Nephron progenitor cell (in vitro differentiated cells): ENCODE data around the gene CDC42SE1.

Experiments
- DNase-seq: peaks from one replicate; pipeline ENCODE4 v3.0.0; 2021
- H3K27ac Mint-ChIP-seq: 2 replicates; pipeline ENCODE4 v1.8.0; 2021; ENCODE audit warnings: mild to moderate bottlenecking, moderate library complexity, mixed read lengths
- H3K27me3 Mint-ChIP-seq: 2 replicates; pipeline ENCODE4 v1.8.0; 2021; ENCODE audit warnings: mild to moderate bottlenecking, low read depth, mixed read lengths; ENCODE audit not compliant: poor library complexity
- H3K36me3 Mint-ChIP-seq: 2 replicates; pipeline ENCODE4 v1.8.0; 2021; ENCODE audit warnings: low read depth, mixed read lengths
- H3K4me1 Mint-ChIP-seq: 2 replicates; pipeline ENCODE4 v1.8.0; 2021; ENCODE audit warnings: mixed read lengths
- H3K4me3 Mint-ChIP-seq: 2 replicates; pipeline ENCODE4 v1.8.0; 2021; ENCODE audit warnings: mild to moderate bottlenecking, moderate library complexity, mixed read lengths
- H3K9me3 Mint-ChIP-seq: 2 replicates; pipeline ENCODE4 v1.8.0; 2021; ENCODE audit warnings: mild to moderate bottlenecking, moderate library complexity, mixed read lengths
- TF ChIP-seq, protein P1 (sequence below): fragments of 200-600 bp; sonication (generic); IDR thresholded peaks from 2 replicates; pipeline ENCODE4 v1.5.0; 2021; ENCODE audit warnings: antibody characterized with exemption

CDC42SE1 gene

GRCh38 chr1:151058692-151059091 lies 730 bp downstream of the CDC42SE1 start:
- Mint-ChIP-seq H3K4me3 (peak overlapping the region; percentile 87), H3K27ac (peak overlapping the region; percentile 87)
- DNase-seq, result peak; percentile 34

DNA sequence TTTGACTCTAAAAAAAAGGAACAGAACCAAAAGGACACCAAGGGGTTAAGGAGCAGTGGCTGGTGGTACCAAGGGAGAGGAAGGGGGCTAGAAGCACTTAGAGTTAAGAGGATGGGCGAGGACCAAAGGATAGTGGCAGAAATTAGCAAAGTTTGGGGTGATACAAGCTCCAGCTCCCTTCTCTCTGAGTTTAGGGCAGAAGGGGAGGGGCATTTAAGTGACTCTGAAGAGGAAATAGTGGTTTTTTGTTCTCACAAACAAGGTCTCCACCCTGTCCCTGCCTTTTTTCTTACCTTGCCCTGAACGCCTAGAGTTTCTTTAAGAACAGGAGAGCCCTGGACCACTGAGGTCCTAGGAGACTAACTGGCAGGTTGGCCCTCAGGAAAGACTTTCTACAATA lies 3.3 kb downstream of the CDC42SE1 start:
- DNase-seq, result no peak
- Mint-ChIP-seq H3K4me3 (peak overlapping the region; percentile 87), H3K36me3 (peaks cover 33% of the 10 kb centered on the region), H3K27ac (peak overlapping the region; percentile 73), H3K27me3 (no peaks in the 10 kb centered on the region), H3K9me3 (no peaks in the 10 kb centered on the region), H3K4me1 (peaks cover 66% of the 10 kb centered on the region)
- TF ChIP-seq, protein P1, sequence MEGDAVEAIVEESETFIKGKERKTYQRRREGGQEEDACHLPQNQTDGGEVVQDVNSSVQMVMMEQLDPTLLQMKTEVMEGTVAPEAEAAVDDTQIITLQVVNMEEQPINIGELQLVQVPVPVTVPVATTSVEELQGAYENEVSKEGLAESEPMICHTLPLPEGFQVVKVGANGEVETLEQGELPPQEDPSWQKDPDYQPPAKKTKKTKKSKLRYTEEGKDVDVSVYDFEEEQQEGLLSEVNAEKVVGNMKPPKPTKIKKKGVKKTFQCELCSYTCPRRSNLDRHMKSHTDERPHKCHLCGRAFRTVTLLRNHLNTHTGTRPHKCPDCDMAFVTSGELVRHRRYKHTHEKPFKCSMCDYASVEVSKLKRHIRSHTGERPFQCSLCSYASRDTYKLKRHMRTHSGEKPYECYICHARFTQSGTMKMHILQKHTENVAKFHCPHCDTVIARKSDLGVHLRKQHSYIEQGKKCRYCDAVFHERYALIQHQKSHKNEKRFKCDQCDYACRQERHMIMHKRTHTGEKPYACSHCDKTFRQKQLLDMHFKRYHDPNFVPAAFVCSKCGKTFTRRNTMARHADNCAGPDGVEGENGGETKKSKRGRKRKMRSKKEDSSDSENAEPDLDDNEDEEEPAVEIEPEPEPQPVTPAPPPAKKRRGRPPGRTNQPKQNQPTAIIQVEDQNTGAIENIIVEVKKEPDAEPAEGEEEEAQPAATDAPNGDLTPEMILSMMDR, result no peak

More at GRCh38 chr1:151058692-151059091, 730 bp downstream of the CDC42SE1 start:
- no peaks in the 10 kb centered on the region for H3K27me3 Mint-ChIP-seq
- H3K36me3 Mint-ChIP-seq, result peaks cover 36% of the 10 kb centered on the region
- H3K9me3 Mint-ChIP-seq, result no peaks in the 10 kb centered on the region
- TF ChIP-seq, protein P1, result no peak
- peaks cover 75% of the 10 kb centered on the region for H3K4me1 Mint-ChIP-seq

DNA sequence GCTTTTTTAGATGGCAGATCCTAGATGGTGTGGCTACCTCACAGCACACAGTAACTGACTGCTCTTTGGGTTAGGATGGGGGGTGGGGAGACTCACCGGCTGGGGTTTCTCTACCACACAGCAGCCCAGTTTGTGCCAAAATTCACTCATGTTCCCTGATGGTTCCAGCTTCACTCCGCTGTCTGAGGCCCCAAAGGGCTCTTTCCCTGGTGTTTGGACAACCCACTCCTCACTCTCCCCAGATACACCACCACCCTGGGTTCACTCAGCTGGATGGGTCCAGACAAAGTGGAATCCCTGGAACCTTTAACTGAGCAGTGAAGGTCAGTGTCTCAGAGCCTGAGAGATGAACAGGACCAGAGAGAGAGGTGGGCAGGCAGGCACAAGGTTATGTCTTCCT lies 3.8 kb downstream of the CDC42SE1 start:
- Mint-ChIP-seq H3K27me3 (no peaks in the 10 kb centered on the region), H3K9me3 (no peaks in the 10 kb centered on the region), H3K27ac (peak overlapping the region; percentile 73), H3K36me3 (peaks cover 37% of the 10 kb centered on the region), H3K4me1 (peaks cover 67% of the 10 kb centered on the region), H3K4me3 (peak overlapping the region; percentile 87)
- DNase-seq, result no peak
- TF ChIP-seq, protein P1, result no peak

DNA sequence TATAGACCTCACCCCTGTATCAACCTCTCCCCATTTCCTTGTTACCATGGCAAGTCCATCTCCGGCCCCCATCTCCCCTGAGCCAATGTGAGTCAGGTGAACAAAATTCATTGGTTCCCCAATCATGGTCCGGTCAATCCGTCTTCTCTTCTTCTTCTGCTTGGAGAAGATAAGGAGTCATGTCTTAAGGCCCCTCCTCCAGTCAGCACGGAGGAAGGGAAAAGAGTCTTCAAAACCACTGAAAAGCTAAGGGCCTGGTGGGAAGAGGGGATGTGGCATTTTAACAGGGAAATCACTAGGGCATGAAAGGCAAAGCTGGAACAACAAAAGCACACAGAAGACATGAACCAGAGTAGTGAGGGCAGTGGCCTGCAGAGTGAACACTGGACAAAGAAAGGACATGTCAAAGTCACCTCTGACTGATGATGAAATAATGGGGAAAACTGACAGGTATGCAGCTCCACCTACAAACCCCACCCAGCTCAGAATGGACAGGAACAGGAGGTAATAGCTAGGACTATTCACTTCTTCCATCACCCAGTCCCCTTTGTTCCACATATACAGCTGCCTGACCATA lies 4.4 kb downstream of the CDC42SE1 start:
- Mint-ChIP-seq H3K4me3 (no peak overlapping the region), H3K36me3 (peaks cover 37% of the 10 kb centered on the region), H3K9me3 (no peaks in the 10 kb centered on the region), H3K4me1 (peaks cover 70% of the 10 kb centered on the region), H3K27ac (peak overlapping the region; percentile 57), H3K27me3 (no peaks in the 10 kb centered on the region)
- TF ChIP-seq, protein P1, result no peak
- DNase-seq, result no peak

DNA sequence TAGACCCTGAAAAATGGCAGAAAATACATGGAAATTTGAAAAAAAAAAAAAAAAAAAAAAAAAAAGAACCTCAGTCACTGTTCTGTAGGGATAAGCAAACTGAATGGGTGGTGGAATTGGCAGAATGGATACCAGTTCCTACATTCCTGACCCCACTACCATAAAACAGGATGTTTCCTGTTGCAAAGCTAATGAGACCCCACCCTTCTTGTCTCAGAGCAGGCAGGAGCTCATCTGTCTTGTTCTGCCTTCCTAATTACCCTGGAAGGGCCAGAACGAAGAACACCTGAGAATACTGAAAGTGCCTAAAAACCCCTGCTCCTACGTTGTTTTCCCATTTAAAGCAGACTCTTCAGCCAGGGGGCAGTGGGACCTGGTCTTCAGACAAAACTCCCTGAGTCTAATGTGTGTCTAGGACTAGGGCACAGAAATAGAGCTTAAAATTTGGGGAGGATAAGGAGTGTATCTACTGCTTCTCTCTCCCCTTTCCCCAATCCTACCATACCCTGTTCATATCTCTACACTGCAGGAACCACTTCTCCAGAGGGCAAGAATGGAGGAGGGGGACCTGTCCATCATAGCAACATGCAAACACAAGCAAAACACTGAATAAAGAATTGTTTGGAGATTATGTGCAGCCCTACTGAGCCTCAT lies 7.9 kb downstream of the CDC42SE1 start:
- Mint-ChIP-seq H3K4me1 (peaks cover 71% of the 10 kb centered on the region), H3K27ac (peak overlapping the region; percentile 66), H3K36me3 (peaks cover 37% of the 10 kb centered on the region), H3K9me3 (no peaks in the 10 kb centered on the region), H3K27me3 (peaks cover 2% of the 10 kb centered on the region), H3K4me3 (no peak overlapping the region)
- TF ChIP-seq, protein P1, result no peak
- no peak for DNase-seq
